ENCODE data around the gene STK24.

STK24 gene

GRCh38 chr13:98528663-98529064, 48.2 kb downstream of the STK24 start:
- no peak for DNase-seq

GRCh38 chr13:98527526-98527925, 49.4 kb downstream of the STK24 start:
- DNase-seq, result no peak

- DNase-seq, result no peak
These were observed 50.8 kb downstream of the STK24 start for GRCh38 chr13:98526182-98526512.

GRCh38 chr13:98525456-98526181, 51.3 kb downstream of the STK24 start:
- DNase-seq, result no peak

GRCh38 chr13:98524793-98525192, 52.1 kb downstream of the STK24 start:
- DNase-seq, result no peak

- no peak for DNase-seq
These were observed 52.5 kb downstream of the STK24 start for GRCh38 chr13:98524391-98524790.

- no peak for DNase-seq
These were observed 53.3 kb downstream of the STK24 start for GRCh38 chr13:98523455-98524102.

- no peak for DNase-seq
These were observed 54.5 kb downstream of the STK24 start for GRCh38 chr13:98522371-98522770.

- no peak for DNase-seq
These were observed 55.3 kb downstream of the STK24 start for GRCh38 chr13:98521461-98522247.

- DNase-seq, result no peak
These were observed 56.0 kb downstream of the STK24 start for GRCh38 chr13:98520674-98521449.

- no peak for DNase-seq
These were observed 56.9 kb downstream of the STK24 start for GRCh38 chr13:98519976-98520375.

GRCh38 chr13:98517576-98518310, 59.2 kb downstream of the STK24 start:
- no peak for DNase-seq

GRCh38 chr13:98515818-98516465, 61.0 kb downstream of the STK24 start:
- no peak for DNase-seq

- no peak for DNase-seq
These were observed 62.6 kb downstream of the STK24 start for GRCh38 chr13:98514288-98514687.

- no peak for DNase-seq
These were observed 63.1 kb downstream of the STK24 start for GRCh38 chr13:98513837-98514236.

- DNase-seq, result no peak
These were observed 63.9 kb downstream of the STK24 start for GRCh38 chr13:98512774-98513665.

- no peak for DNase-seq
These were observed 65.5 kb downstream of the STK24 start for GRCh38 chr13:98511435-98511834.

- no peak for DNase-seq
These were observed 66.8 kb downstream of the STK24 start for GRCh38 chr13:98510156-98510509.

GRCh38 chr13:98509271-98510155, 67.4 kb downstream of the STK24 start:
- no peak for DNase-seq

GRCh38 chr13:98508685-98509084, 68.2 kb downstream of the STK24 start:
- no peak for DNase-seq
